Right renal cortex interstitium (tissue), 3 donors: ENCODE data around the gene SPEG. TPM values are rescaled to one million over a fixed set of nuclear protein-coding genes. Genes with fewer than 3 reads are reported as not detected.

Experiments
- DNase-seq, 3 donors: peaks; one replicate each; pipeline ENCODE4 v3.0.0-alpha.2; 2013; ENCODE audit warnings: low read depth in 3 of 3, low spot score in 2 of 3
- polyA plus RNA-seq, 3 donors: library from polyadenylated mRNA; unstranded; fragments of 120-200 nt; gene quantifications; one replicate each; pipeline ENCODE4 v1.2.1, GENCODE V29; 2013; ENCODE audit not compliant: insufficient read length in 3 of 3

SPEG gene
- polyA plus RNA-seq, 3 donors, result 9.2 to 11.2 (median 9.4) TPM

DNA sequence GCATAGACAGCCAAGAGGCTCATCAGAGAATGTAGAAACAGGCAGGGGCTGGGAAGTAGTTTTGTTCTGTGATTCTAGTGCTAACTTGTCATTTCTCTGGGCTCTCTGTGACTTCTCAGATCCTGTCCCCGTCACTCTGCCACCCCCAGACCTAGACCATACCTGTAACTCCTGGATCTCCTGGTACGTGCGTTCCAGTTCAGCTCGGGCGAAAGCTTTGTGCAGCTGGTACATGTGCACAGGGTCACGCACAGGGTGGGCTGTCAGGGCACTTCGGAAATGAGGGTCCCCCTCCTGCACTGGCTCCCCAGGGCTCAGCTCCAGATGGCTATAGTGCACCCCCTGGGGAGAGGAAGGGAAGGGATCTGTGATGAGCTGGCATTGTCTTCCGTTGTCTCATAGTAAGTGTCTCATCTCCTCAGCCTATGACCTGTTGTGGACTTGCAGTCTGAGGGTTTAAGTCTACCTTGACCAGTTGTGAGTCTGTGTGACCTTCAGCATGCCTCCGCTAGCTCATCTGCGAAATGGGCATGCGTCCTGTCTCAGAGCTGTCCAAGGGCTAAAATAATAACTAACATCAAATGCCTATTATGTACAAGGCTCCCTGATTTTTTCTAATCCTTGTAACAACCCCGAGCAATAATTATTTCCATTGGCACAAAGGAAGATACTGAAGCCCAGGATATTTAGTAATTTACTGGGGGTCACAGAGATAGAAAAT is 106.3 kb downstream of the SPEG start:
- no peak for DNase-seq

DNA sequence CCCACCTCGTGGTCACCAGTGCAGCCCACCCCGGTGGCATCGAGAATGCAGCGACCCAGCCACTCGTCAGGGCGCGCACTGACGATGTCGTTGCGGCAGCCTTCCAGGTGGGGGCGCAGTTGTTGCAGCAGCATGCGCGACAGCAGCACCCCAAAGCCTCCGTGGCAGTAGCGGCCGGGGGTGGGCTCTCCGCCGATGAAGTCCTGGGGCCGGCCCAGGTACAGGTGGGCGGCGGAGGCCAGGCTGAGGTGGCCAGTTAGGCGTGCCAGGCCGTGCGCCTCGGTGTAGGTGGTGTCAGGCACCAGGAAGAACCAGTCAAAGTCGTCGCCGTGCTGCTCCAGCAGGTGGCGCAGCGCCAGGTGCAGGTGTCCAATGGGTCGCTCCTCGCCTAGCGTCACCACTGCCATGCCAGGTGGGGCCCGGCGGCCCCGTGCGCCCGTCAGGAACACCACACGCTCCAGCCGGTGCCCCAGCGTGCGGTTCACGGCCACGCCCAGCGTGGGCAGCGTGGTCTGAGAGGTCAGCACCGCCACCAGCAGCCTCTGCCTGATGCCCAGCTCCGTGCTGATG is 107.1 kb downstream of the SPEG start:
- DNase-seq, result peak in 1 of 3 donors; percentile 74

DNA sequence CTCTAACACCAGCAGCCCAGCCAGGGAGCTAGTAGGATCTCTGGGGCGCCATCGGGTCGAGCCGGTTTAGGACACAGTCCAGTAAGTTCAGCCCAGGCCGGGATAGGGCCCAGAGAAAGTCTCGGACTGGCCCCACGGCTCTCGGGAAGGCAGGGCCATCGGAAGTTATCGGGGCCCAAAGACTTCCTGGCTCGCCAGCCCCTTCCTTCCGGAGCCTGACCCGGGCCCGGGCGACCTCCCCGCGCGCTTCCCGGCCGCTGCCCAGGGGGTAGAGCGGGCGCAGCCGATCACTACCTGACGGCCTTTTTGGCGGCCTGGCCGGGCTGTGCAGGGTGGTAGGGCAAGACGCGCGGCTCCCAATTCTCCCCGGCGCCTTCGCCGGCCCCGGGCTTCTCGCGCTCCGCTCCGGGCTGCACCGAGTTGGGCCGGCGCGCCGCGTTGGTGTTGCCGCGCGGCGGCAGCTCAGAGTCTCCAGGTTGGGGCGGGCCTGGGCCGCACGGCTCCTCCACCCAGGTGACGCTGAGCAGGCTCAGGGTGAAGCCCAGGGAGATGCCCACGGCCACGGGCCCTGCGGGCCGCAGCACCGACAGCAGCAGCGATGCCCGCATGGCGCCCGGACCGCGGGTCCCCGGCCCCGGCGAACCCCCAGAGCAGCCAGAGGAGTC is 108.4 kb downstream of the SPEG start:
- DNase-seq, result no peak

- peak; percentile 92 to 98 (median 96) for DNase-seq
Measured at GRCh38 chr2:219543596-219544358, 109.1 kb downstream of the SPEG start, which contains the start of the genes CHPF and TMEM198. CHPF (minus strand) TSS chr2:219543809; CDS start chr2:219543538, 271 bp downstream. TMEM198 (plus strand) TSS chr2:219544028; CDS start chr2:219544728, 700 bp downstream.

- no peak for DNase-seq
Measured at GRCh38 chr2:219544567-219544966, 109.9 kb downstream of the SPEG start.

- no peak for DNase-seq
Measured at GRCh38 chr2:219545295-219545942, 110.8 kb downstream of the SPEG start.

DNA sequence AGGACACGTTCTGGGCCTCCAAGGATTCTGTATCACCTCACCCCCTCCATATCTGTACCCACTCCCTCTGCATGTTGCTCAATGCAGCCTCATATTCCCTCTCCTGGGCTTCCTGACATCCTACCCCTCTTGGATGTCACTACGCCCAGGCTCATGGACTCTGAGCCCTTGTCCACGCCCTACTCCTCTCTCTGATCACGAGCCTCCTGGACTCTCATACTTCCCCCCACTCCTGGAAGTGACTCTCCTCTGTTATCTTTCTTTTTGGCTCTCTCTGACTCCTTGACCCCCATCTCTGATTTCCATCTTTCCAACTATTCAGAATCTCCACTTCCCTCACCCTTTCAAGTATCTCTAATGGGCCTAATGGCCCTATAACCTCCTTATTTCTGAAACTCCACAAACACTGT is 111.3 kb downstream of the SPEG start:
- no peak for DNase-seq

DNA sequence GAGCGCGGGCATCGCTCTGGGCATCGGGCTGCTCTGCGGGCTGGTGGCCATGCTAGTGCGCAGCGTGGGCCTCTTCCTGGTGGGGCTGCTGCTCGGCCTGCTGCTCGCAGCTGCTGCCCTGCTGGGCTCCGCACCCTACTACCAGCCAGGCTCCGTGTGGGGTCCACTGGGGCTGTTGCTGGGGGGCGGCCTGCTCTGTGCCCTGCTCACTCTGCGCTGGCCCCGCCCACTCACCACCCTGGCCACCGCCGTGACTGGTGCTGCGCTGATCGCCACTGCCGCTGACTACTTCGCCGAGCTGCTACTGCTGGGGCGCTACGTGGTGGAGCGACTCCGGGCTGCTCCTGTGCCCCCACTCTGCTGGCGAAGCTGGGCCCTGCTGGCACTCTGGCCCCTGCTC is 113.0 kb downstream of the SPEG start:
- DNase-seq, result no peak

Other genes starting within 250 kb of the SPEG start
- gene ZFAND2B, start 228.1 kb upstream of the SPEG start, polyA plus RNA-seq, result 10 to 100 TPM; 33.7 to 38.5 (median 38.3) TPM
- 10 to 100 TPM; 34.7 to 37.5 (median 36.8) TPM for gene ABCB6, start 215.9 kb upstream of the SPEG start, polyA plus RNA-seq
- gene ATG9A, start 205.2 kb upstream of the SPEG start, polyA plus RNA-seq, result 10 to 100 TPM; 43.8 to 51.1 (median 46.8) TPM
- gene ANKZF1, start 205.0 kb upstream of the SPEG start, polyA plus RNA-seq, result 10 to 100 TPM; 38.4 to 44.8 (median 38.8) TPM
- gene GLB1L, start 189.4 kb upstream of the SPEG start, polyA plus RNA-seq, result 10 to 100 TPM; 21.8 to 26.4 (median 25.1) TPM
- 10 to 100 TPM; 36.9 to 44.4 (median 41.8) TPM for gene STK16, start 189.4 kb upstream of the SPEG start, polyA plus RNA-seq
- gene TUBA4B, start 181.6 kb upstream of the SPEG start, polyA plus RNA-seq, result 1 to 10 TPM in 2 of 3 donors, under 1 TPM in 1; 0.49 to 1.4 (median 1.3) TPM
- 10 to 100 TPM; 32.6 to 45.4 (median 35.7) TPM for gene TUBA4A, start 180.9 kb upstream of the SPEG start, polyA plus RNA-seq
- gene DNAJB2, start 155.5 kb upstream of the SPEG start, polyA plus RNA-seq, result 10 to 100 TPM; 64.2 to 74.9 (median 69.1) TPM
- gene PTPRN, start 125.4 kb upstream of the SPEG start, polyA plus RNA-seq, result under 1 TPM in 1 of 3 donors, not detected in 2; 0.08 TPM
- gene RESP18, start 102.1 kb upstream of the SPEG start, polyA plus RNA-seq, result not detected
- gene DNPEP, start 46.9 kb upstream of the SPEG start, polyA plus RNA-seq, result 10 to 100 TPM; 48.3 to 54.7 (median 51.2) TPM
- gene DES, start 16.5 kb upstream of the SPEG start, polyA plus RNA-seq, result 10 to 100 TPM in 1 of 3 donors, 1 to 10 TPM in 2; 5.5 to 10.1 (median 7.4) TPM
- gene GMPPA, start 64.0 kb downstream of the SPEG start, polyA plus RNA-seq, result 10 to 100 TPM; 32.0 to 37.8 (median 32.6) TPM
- under 1 TPM; 0.07 to 0.14 (median 0.11) TPM for gene ASIC4, start 79.6 kb downstream of the SPEG start, polyA plus RNA-seq
- 10 to 100 TPM; 21.0 to 25.3 (median 23.6) TPM for gene CHPF, start 109.0 kb downstream of the SPEG start, polyA plus RNA-seq
- gene TMEM198, start 109.2 kb downstream of the SPEG start, polyA plus RNA-seq, result 1 to 10 TPM; 2.5 to 2.6 (median 2.5) TPM
- 100 to 1,000 TPM; 110 to 125 (median 124) TPM for gene OBSL1, start 136.7 kb downstream of the SPEG start, polyA plus RNA-seq
- under 1 TPM; 0.46 to 0.90 (median 0.72) TPM for gene INHA, start 137.5 kb downstream of the SPEG start, polyA plus RNA-seq
- 10 to 100 TPM; 18.9 to 20.7 (median 19.4) TPM for gene STK11IP, start 163.0 kb downstream of the SPEG start, polyA plus RNA-seq
- gene SLC4A3, start 192.8 kb downstream of the SPEG start, polyA plus RNA-seq, result 1 to 10 TPM; 5.4 to 7.1 (median 6.1) TPM